ENCODE measurements around the gene PPP3CB. TPM values are rescaled to one million over a fixed set of nuclear protein-coding genes. Genes with fewer than 3 reads are reported as not detected.

PPP3CB gene
- total and polyA plus RNA-seq, 2 experiments from 2014 or later, result 17.9 to 38.5 TPM

- no peak for ATAC-seq
- Histone ChIP-seq H3F3A (replicated peaks; ENCODE audit: low read depth) (no peaks in the 10 kb centered on the region), H3K4me2 (no peak overlapping the region), H3K9me2 (ENCODE audit: insufficient read depth) (no peaks in the 10 kb centered on the region), H2AFZ (no peak overlapping the region), H3K4me3 (no peak overlapping the region), H3K27ac (ENCODE audit: low read depth) (no peak overlapping the region), H3K27me3 (ENCODE audit: insufficient read depth) (no peaks in the 10 kb centered on the region), H3K4me1 (ENCODE audit: insufficient read depth) (no peaks in the 10 kb centered on the region), H3K79me2 (replicated peaks; ENCODE audit: insufficient read depth) (no peaks in the 10 kb centered on the region), H3K36me3 (ENCODE audit: insufficient read depth) (no peaks in the 10 kb centered on the region), H4K20me1 (replicated peaks; ENCODE audit: insufficient read depth) (no peaks in the 10 kb centered on the region)
- H3K9me3 Mint-ChIP-seq, result no peaks in the 10 kb centered on the region
- peaks cover 6% of the 10 kb centered on the region; the same call in 2 of the 3 replicates for H3K4me1 Mint-ChIP-seq
- no peak overlapping the region for H3K4me3 Mint-ChIP-seq
- no peak for DNase-seq (ENCODE audit: low spot score)
- peaks cover 2% of the 10 kb centered on the region; the same call in 2 of the 3 replicates for H3K36me3 Mint-ChIP-seq (ENCODE audit: low read depth)
- TF ChIP-seq EZH2phosphoT487 (IDR thresholded peaks at IDR 0.05; ENCODE audit: unreplicated experiment), result no peak
- no peak for TF ChIP-seq POLR2AphosphoS5 (IDR thresholded peaks at IDR 0.05; ENCODE audit: low read depth)
- TF ChIP-seq, protein P1, sequence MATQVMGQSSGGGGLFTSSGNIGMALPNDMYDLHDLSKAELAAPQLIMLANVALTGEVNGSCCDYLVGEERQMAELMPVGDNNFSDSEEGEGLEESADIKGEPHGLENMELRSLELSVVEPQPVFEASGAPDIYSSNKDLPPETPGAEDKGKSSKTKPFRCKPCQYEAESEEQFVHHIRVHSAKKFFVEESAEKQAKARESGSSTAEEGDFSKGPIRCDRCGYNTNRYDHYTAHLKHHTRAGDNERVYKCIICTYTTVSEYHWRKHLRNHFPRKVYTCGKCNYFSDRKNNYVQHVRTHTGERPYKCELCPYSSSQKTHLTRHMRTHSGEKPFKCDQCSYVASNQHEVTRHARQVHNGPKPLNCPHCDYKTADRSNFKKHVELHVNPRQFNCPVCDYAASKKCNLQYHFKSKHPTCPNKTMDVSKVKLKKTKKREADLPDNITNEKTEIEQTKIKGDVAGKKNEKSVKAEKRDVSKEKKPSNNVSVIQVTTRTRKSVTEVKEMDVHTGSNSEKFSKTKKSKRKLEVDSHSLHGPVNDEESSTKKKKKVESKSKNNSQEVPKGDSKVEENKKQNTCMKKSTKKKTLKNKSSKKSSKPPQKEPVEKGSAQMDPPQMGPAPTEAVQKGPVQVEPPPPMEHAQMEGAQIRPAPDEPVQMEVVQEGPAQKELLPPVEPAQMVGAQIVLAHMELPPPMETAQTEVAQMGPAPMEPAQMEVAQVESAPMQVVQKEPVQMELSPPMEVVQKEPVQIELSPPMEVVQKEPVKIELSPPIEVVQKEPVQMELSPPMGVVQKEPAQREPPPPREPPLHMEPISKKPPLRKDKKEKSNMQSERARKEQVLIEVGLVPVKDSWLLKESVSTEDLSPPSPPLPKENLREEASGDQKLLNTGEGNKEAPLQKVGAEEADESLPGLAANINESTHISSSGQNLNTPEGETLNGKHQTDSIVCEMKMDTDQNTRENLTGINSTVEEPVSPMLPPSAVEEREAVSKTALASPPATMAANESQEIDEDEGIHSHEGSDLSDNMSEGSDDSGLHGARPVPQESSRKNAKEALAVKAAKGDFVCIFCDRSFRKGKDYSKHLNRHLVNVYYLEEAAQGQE (IDR thresholded peaks at IDR 0.05; ENCODE audit: unreplicated experiment), result no peak
- TF ChIP-seq ZNF114 (CRISPR knock-in tag; IDR thresholded peaks at IDR 0.05), result no peak
- H3K27me3 Mint-ChIP-seq (ENCODE audit: insufficient read depth, low read depth, poor library complexity), result no peaks in the 10 kb centered on the region
- H3K27ac Mint-ChIP-seq, result no peak overlapping the region
These were observed 39.5 kb downstream of the PPP3CB start for GRCh38 chr10:73456187-73456890.

GRCh38 chr10:73449113-73449512 lies 46.7 kb downstream of the PPP3CB start:
- H3K4me3 ChIP-seq, result no peak overlapping the region
- H4K20me1 ChIP-seq (replicated peaks; ENCODE audit: insufficient read depth), result peaks cover 4% of the 10 kb centered on the region; the same call in 1 of the 2 replicates
- no peak overlapping the region for H3K27ac ChIP-seq (ENCODE audit: low read depth)
- no peak overlapping the region for H3K4me3 Mint-ChIP-seq
- ATAC-seq (no peak), DNase-seq (ENCODE audit: low spot score) (no peak)
- H3K9me2 ChIP-seq (ENCODE audit: insufficient read depth), result no peaks in the 10 kb centered on the region
- H3K4me2 ChIP-seq, result no peak overlapping the region
- H3K27me3 Mint-ChIP-seq (ENCODE audit: insufficient read depth, low read depth, poor library complexity), result no peaks in the 10 kb centered on the region
- H3K79me2 ChIP-seq (replicated peaks; ENCODE audit: insufficient read depth), result no peaks in the 10 kb centered on the region
- H3K36me3 Mint-ChIP-seq (ENCODE audit: low read depth), result peaks cover 6% of the 10 kb centered on the region; the same call in 1 of the 3 replicates
- H3K4me1 ChIP-seq (ENCODE audit: insufficient read depth), result no peaks in the 10 kb centered on the region
- H2AFZ ChIP-seq, result no peak overlapping the region
- H3K27ac Mint-ChIP-seq, result no peak overlapping the region
- H3K36me3 ChIP-seq (ENCODE audit: insufficient read depth), result no peaks in the 10 kb centered on the region; the same call in none of the 2 replicates
- H3K9me3 Mint-ChIP-seq, result no peaks in the 10 kb centered on the region
- no peaks in the 10 kb centered on the region for H3K27me3 ChIP-seq (ENCODE audit: insufficient read depth)
- no peaks in the 10 kb centered on the region for H3K4me1 Mint-ChIP-seq
- H3F3A ChIP-seq (replicated peaks; ENCODE audit: low read depth), result no peaks in the 10 kb centered on the region
- TF ChIP-seq, protein P2, sequence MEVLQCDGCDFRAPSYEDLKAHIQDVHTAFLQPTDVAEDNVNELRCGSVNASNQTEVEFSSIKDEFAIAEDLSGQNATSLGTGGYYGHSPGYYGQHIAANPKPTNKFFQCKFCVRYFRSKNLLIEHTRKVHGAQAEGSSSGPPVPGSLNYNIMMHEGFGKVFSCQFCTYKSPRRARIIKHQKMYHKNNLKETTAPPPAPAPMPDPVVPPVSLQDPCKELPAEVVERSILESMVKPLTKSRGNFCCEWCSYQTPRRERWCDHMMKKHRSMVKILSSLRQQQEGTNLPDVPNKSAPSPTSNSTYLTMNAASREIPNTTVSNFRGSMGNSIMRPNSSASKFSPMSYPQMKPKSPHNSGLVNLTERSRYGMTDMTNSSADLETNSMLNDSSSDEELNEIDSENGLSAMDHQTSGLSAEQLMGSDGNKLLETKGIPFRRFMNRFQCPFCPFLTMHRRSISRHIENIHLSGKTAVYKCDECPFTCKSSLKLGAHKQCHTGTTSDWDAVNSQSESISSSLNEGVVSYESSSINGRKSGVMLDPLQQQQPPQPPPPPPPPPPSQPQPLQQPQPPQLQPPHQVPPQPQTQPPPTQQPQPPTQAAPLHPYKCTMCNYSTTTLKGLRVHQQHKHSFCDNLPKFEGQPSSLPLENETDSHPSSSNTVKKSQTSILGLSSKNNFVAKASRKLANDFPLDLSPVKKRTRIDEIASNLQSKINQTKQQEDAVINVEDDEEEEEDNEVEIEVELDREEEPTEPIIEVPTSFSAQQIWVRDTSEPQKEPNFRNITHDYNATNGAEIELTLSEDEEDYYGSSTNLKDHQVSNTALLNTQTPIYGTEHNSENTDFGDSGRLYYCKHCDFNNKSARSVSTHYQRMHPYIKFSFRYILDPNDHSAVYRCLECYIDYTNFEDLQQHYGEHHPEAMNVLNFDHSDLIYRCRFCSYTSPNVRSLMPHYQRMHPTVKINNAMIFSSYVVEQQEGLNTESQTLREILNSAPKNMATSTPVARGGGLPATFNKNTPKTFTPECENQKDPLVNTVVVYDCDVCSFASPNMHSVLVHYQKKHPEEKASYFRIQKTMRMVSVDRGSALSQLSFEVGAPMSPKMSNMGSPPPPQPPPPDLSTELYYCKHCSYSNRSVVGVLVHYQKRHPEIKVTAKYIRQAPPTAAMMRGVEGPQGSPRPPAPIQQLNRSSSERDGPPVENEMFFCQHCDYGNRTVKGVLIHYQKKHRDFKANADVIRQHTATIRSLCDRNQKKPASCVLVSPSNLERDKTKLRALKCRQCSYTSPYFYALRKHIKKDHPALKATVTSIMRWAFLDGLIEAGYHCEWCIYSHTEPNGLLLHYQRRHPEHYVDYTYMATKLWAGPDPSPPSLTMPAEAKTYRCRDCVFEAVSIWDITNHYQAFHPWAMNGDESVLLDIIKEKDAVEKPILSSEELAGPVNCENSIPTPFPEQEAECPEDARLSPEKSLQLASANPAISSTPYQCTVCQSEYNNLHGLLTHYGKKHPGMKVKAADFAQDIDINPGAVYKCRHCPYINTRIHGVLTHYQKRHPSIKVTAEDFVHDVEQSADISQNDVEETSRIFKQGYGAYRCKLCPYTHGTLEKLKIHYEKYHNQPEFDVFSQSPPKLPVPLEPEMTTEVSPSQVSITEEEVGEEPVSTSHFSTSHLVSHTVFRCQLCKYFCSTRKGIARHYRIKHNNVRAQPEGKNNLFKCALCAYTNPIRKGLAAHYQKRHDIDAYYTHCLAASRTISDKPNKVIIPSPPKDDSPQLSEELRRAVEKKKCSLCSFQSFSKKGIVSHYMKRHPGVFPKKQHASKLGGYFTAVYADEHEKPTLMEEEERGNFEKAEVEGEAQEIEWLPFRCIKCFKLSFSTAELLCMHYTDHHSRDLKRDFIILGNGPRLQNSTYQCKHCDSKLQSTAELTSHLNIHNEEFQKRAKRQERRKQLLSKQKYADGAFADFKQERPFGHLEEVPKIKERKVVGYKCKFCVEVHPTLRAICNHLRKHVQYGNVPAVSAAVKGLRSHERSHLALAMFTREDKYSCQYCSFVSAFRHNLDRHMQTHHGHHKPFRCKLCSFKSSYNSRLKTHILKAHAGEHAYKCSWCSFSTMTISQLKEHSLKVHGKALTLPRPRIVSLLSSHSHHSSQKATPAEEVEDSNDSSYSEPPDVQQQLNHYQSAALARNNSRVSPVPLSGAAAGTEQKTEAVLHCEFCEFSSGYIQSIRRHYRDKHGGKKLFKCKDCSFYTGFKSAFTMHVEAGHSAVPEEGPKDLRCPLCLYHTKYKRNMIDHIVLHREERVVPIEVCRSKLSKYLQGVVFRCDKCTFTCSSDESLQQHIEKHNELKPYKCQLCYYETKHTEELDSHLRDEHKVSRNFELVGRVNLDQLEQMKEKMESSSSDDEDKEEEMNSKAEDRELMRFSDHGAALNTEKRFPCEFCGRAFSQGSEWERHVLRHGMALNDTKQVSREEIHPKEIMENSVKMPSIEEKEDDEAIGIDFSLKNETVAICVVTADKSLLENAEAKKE (CRISPR knock-in tag; IDR thresholded peaks at IDR 0.05), result no peak
- TF ChIP-seq ZNF114 (CRISPR knock-in tag; IDR thresholded peaks at IDR 0.05), result no peak
- TF ChIP-seq, protein P1 (IDR thresholded peaks at IDR 0.05; ENCODE audit: unreplicated experiment), result no peak
- no peak for TF ChIP-seq CREB1 (CRISPR knock-in tag; IDR thresholded peaks at IDR 0.05; ENCODE audit: low read depth)
- no peak for TF ChIP-seq NANOG (IDR thresholded peaks at IDR 0.05; ENCODE audit: borderline replicate concordance)

All from GM23338 (cell line).